NCI-H146 treated with DMSO at 0.1 percent for 48 hours (cell line): ENCODE measurements around the gene MAN1B1.

ENCODE experiments used
- DNase-seq: peaks from one replicate; lab custom pipeline; 2025; ENCODE audit not compliant: unreplicated experiment; lab: John Stamatoyannopoulos, UW

The MAN1B1 gene

DNA sequence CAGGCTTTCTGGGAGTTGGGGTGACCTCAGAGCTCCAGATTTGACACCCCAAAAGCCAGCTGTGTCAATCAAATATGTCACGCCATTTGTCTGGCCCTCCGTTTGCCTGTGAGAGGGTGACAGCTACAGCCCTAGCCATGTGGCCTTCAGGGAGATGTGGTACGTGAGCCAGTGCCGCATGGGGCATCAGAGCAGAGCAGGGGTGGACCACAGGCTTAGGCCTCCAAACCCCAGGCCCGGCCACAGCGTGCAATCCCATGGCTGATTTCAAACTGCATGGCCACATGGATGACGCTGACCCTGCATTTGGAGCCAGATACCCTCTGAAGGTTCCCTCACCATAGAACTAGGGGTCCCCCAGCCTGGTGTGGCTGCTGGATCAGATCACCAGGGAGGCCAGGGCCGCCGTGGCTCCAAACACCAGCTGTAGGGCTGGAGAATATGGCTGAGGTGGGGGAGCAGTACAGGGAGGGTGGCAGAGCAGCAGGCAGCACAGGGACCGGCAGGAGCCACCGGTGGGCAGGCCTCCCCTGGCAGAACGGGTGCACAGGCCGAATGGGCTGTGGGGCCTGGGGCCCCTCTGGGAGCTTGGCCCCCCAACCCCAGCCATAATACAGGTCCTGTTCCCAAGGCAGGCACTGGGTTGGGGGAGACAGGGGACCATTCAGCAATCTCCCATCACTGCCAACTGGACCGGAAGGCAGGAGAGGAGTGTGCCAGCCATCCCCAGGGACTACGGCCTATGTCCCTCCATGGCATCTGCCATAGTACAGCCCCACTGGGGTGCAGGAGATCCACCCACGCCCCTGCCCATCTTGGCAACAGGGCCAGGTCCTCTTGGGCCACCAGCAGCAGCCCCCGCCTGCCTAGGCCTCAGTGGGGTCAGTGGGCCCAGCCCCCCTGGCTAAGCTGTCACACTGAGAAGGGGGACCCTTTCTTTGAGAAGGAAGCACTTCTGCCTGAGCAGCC, 18.0 kb upstream of the MAN1B1 start:
- DNase-seq: no peak

DNA sequence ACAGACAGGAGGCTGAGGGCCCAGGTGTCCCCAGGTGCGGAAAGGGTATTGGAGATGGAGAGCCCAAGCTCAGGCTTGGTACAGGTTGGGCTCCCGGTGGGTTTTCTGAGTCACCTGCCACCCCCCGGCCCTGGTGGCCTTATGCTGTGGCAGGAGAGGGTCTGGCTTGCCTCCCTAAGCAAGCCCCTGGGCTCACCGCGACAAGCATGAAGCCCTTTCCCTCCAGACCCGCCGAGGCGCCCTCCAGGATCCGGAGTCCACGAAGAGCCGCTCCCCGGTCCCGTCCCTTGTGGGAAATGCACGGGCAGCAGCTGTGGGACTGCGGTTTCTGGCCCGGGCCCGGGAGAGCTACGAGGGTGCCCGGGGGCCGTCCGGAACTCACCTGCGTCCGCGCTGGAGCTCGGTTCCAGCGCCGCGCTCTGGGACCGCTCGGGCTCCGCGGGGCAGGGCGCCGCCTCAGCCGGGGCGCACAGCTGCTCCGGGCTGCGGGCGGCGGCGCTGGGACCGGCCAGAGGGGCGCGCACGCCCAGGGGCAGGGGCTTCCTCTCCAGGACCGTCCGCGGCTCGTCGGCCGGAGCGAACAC, 17.2 kb upstream of the MAN1B1 start:
- no peak for DNase-seq

DNA sequence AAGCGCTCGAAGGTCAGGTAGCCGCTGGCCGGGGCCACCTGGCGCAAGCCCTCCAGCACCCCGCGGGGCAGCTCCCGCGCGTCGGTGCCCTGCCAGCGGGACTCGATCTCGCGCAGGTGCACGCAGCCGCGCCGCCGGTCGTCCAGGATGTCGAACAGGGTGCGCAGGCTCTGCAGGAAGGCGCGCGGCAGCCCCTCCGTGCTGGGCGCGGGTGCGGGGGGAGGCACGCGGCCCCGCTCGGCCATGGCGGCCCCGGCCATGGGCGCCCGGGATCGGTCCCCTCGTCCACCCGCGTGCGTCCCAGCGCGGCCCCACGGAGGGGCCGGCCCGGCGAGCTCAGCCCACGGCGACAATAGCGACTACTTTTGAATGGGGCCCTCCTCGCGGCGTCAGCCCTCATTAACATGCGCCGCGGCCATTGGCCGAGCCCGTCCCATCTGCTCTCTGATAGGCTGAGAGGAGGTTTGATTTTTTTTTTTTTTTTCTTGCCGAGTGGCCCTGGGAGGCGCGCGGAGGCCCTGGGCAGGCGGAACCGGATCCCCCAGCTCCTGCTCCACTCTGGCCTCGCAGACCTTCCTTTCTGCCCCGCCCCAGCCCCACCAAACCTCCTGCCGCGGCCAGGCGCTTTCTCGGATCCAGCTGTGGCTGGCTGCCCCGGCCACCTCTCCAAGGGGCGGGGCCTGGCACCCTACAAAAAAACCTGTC, 16.4 kb upstream of the MAN1B1 start, which contains the start of gene SAPCD2:
TSS of gene SAPCD2 (minus strand) at position 357 of the 705 bp plus-strand sequence. CDS start at position 260, 97 bp downstream.
- peak; percentile 81 for DNase-seq

DNA sequence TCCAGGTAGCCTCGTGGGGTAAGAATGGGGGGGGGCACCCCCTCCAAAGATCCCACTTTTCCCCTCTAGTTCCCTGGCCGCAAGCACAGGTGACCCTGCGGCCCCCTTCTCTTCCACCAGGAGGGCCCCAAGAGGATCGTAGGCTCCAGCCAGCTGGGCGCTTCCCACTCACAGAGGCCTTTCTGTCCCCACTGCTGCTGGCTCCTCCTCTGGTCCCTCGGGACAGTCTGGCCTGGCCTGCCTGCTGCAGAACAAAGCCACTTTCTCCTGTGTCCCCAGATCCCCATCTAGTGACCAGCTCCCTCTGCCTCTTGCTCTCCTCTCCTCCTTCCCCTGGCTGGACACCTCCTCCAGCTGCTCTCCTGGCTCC, 15.9 kb upstream of the MAN1B1 start:
- no peak for DNase-seq

DNA sequence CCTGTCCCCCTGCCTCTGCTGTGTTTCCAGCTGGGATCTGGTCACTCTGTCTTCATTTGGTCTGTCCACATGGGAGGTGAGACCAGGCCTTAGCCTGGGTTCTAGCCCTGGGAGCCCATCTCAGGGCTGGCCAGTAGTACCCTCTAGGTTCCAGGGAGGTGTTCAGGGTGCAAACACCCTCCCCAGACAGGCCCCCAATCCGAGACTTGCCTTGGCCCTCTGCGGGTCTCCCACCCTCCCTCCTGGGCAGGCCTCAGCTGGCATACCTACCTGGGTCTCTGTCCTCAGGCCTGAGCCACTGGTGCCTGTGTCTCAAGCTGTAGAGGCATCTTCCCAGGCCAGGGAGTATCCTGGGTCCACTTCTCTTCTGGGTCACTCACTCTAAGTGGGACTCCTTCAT, 15.5 kb upstream of the MAN1B1 start:
- DNase-seq: no peak

DNA sequence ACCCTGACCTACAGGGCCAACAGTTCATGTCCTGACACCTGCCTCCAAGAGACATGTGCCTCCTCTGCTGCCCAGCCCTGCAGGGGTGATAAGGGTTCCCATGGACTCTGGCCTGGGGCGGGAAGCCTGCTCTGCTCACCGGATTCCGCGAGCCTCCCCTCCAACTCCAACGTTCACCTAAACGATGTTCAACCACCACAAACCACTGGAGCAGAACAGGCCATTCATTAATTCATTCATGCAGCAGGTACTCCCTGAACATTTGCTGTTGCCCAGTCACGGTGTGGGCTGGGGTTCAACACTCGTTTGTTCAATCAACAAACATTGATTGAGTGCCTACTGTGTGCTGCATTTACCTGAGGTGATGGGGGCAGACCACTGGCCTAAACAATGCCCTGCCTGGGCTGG, 12.8 kb upstream of the MAN1B1 start:
- DNase-seq: no peak

DNA sequence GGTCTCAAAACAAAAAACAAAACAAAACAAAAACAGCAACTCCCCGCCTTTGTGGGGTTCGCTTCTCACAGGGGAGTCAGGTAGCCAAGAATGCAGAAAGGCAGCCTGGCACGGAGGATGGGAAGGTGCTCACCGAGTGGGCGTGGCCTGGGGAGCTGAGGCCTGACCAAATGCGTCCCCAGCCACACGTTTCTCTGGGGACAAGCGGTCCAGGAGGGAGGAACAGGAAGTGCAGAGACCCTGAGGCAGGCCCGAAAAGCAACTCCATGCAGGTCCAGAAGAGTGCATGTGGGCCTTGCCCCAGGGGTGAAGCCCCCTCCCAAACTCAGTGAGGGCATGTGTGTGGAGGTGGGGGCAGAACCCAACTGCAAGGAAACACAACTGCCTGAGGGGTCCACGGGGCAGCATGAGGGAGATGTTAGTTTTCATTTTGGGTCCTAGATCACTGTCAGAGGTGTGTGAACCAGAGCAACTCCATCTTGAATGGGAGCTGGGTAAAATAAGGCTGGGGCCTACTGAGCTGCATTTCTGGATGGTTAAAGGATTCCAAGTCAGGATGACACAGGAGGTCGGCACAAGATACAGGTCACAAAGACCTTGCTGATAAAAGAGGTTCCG, 12.0 kb upstream of the MAN1B1 start:
- DNase-seq: no peak

DNA sequence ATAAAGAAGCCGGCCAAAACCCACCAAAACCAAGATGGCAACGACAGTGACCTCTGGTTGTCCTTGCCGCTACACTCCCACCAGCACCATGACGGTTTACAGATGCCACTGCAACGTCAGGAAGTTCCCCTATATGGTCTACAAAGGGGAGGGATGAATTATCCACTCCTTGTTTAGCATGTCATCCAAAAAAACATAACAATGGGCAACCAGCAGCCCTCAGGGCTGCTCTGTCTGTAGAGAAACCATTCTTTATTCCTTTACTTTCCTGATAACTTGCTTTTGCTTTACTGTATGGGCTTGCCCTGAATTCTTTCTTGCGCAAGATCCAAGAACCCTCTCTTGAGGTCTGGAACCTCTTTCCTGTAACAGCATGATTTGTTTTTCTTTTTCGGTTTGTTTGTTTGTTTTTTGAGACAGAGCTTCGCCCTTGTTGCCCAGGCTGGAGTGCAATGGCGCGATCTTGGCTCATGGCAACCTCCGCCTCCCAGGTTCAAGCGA, 11.5 kb upstream of the MAN1B1 start:
- no peak for DNase-seq

DNA sequence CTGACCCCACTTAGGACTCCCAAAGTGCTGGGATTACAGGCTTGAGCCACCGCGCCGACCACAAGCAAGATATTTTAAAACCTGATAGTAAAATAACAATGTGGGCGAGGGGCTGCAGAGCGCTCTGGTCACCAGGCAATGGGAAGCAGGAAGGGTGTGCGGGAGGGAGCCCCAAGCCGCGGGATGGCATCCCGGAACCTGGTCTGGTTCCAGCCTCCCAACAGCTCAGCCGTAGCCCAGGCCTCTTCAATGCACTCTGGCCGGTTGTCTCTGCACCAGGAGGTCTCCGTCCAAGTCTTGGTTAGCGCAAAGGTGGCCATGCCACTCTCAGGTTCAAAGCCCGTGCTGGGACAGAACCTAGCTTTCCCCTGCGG, 10.2 kb upstream of the MAN1B1 start:
- DNase-seq: no peak

DNA sequence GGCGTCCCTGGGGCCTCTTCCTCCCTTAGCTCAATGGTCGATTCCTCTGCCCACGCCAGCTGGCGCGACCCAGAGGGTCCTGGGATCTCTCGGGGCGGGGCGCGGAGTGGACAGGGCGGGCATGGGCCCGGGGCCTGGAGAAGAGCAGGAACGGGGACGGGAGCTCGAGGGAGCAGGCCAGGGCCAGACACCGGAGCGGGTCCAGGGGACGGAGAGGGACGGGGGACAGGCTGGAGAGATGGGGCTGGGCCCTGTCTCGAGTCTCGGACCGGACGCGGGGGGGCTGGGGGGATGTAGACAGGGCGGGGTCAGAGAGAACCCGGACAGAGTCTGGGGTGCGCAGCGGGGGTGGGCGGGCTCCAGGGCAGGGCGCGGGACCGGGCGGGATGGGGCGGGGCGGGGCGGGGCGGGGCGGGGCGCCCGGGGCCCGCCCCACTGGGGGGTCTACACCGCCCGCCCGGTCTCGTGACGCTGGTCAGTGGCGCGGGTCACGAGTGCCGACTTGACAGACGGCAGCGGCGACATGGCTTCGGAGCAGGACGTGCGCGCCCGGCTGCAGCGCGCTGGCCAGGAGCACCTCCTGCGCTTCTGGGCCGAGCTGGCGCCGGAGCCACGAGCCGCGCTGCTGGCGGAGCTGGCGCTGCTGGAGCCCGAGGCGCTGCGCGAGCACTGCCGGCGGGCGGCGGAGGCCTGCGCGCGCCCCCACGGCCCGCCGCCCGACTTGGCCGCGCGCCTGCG, 9.6 kb upstream of the MAN1B1 start, which contains the start of gene UAP1L1:
TSS of gene UAP1L1 (plus strand) at position 508 of the 738 bp plus-strand sequence. CDS start at position 524, 16 bp downstream.
- DNase-seq: peak; percentile 20

DNA sequence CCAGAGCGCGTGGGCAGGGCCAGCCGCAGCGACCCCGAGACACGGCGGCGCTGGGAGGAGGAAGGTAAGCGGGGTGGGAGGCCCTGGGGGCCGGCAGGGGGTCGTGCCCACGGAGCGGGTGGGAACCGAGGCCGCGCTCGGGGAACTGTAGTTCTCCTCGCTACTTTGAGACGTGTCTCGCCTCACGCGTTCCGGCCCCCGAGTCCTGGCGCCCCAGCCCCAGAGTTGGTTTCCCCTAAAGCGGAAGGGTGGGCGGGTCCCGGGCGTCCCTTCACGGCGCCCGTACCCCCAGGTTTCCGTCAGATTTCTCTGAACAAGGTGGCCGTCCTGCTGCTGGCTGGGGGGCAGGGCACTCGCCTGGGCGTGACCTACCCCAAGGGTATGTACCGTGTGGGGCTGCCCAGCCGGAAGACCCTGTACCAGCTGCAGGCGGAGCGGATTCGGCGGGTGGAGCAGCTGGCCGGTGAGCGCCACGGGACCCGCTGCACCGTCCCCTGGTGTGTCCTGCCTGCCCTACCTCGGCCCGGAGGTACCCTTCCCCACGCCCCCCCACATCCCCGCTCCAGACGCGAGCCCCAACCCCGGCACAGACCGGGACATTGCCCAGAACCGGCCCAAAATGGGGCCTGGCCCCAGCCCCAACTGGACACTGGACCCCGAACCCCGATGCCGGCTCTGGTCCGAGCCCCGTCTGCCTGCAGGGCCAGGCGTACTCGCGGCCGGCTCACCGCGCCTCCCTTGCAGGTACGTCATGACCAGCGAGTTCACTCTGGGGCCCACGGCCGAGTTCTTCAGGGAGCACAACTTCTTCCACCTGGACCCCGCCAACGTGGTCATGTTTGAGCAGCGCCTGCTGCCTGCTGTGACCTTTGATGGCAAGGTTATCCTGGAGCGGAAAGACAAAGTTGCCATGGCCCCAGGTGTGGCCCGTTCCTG, 8.8 kb upstream of the MAN1B1 start:
- no peak for DNase-seq

DNA sequence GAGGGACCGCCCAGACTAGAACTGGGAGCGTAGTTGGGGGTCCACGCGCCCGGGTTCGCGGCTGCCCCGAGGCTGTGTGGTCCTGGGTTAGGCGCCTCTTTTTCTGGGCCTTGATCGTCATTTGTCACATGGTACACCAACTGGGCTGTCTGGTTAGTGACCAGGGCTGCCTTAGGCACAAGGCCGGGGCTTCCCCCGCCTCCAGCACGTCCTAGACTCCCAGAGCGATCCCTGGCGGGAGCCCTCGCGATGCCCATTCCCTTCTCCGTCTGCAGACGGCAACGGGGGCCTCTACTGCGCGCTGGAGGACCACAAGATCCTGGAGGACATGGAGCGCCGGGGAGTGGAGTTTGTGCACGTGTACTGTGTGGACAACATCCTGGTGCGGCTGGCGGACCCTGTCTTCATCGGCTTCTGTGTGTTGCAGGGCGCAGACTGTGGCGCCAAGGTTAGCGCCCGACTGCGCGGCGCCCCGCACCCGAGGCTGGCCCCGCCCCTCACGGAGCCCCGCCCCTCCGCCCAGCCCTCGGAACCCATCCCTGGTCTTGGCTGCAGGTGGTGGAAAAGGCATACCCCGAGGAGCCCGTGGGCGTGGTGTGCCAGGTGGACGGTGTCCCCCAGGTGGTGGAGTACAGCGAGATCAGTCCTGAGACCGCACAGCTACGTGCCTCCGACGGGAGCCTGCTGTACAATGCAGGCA, 7.9 kb upstream of the MAN1B1 start:
- no peak for DNase-seq

DNA sequence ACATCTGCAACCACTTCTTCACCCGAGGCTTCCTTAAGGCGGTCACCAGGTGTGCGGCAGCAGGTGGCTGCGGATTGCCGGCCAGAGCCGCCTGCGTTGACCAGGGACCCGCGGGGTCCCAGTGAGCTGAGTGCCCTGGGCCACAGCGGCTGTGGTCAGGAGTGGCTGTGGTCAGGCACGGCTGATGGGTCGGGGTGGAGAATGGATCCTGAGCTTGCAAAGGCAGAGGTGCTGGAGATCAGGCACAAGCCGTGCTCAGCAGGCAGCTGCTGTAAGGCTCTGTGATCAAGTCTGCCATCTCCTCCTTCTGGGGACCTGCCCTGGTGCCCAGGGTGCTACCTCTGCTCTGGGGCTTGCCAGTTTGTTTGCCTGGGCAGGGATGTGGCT, 7.4 kb upstream of the MAN1B1 start:
- DNase-seq: no peak

DNA sequence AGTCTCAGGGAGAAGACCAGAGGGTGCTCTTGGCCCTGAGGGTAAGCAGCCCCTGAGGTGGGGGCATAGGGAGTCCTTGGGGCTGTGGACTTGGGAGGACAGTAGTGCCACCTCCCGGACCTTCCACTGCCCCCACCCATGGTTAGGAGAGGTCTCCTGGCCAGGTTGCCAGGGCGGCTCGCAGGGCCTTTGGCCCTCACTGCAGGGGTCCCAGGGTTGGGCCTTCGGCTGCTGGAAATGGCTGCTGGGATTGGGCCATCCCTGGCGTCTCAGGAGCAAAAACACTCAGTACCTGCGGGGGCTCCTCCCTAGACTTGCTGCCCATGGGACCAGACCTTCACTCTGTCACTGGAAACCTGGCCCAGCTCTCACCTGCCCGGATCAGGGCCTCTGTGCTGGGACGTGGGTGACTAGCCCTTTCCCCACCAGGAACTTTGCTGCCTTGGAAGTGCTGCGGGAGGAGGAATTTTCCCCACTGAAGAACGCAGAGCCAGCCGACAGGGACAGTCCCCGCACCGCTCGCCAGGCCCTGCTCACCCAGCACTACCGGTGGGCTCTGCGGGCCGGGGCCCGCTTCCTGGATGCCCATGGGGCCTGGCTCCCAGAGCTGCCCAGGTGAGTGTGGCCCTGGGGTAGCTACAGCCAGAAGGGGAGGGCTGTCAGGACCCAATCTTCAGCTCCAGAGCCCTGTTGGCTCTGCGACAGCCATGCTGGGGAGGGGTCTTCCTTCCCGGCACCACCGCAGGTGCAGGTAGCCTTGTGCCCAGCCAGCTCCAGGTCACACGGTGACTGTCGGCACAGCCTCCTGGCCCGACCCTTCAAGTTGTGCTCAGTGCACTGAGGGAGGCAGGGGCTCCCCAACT, 6.3 kb upstream of the MAN1B1 start:
- DNase-seq: no peak

DNA sequence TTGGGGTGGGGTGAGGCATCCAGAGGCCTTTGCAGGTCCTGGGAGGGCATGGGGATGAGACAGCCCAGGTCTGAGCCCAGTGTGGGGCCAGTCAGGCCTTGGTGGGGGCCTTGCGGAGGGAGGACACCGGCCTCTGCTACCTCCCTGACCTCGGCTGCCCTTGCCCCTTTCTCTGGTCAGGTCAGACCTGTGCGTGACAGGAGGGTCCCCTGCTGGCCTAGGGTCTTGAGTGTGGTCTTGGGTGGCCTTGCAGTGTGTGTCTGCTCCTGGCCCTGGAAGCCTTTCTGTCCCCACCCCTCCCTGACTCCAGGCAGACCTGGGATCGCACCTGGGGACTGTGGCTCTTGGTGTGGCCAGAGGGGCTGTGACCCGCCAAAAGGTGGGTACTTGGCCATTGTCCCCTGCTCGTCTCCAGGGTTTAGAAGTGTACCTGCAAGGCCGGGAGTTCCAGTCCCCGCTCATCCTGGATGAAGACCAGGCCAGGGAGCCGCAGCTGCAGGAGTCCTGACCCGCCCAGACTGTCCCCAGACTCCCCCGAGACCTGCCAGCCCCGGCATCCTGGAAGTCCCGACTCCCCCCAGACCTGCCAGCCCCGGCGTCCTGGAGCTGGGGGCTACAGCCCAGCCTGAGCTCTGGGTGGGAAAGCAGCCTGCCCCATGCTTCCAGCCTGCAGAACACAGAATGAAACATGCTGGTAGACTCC, 4.4 kb upstream of the MAN1B1 start:
- DNase-seq: no peak

DNA sequence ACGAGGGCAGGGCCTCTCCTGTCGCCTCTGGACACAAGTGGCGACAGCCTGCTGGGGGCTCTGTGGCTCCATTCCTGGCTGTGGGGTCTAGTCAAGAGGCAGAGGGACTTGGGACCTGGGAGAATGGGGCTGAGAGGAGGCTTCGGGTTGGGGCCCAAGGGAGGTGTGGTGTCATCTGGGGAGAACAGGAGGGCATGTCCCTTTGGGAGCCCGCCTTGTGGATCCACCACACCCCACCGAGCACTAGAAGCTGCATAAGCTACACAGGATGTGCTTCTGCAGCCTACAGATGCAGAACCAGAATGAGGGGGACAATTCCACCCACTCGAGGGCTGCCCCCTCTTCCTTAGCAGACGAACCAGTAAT, 3.9 kb upstream of the MAN1B1 start:
- DNase-seq: no peak

DNA sequence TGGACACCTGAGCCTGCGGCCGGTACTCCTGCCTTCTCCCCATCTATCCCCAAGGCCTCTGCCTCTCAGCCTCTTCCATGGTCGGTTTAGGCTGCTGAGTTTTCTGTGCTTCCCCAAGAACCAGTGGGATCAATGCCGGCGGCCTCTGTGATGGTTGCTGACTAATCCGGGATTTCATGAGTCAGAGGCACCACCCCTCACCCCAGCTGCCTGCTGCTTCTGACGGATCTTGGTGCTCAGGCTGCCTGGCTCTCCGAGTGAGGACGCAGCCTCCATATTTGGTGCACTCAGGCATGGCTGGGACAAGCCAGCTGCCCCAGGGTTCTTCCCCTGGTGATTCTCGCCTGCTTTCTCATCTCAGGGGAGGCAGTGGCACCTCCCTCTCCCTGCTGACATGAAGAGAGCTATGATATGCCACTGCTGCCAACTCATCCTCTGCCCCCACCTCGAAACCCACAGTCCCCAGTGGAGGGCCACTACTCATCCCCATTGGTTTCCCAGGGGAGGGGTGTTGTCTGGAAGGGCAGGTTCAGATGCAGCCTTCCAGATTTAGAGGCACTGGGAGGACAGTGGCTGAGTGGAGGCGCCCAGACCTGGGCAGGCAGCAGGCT, 3.3 kb upstream of the MAN1B1 start:
- DNase-seq: no peak
